Ishikawa (cell line): ENCODE data around the gene HYAL1.

Experiments
- CEBPB ChIP-seq: IDR thresholded peaks from 2 replicates; pipeline ENCODE4 v1.6.1; 2012
- CREB1 ChIP-seq: IDR thresholded peaks from 2 replicates; pipeline ENCODE4 v1.6.1; 2012; ENCODE audit warnings: low read depth
- EGR1 ChIP-seq: IDR thresholded peaks from 2 replicates; pipeline ENCODE4 v1.6.1; 2012
- EP300 ChIP-seq: IDR thresholded peaks from 2 replicates; pipeline ENCODE4 v1.6.1; 2012; ENCODE audit warnings: borderline replicate concordance
- MAX ChIP-seq: IDR thresholded peaks from 2 replicates; pipeline ENCODE4 v1.6.1; 2012
- RAD21 ChIP-seq: IDR thresholded peaks from 2 replicates; pipeline ENCODE4 v1.6.1; 2012; ENCODE audit warnings: low read depth
- REST ChIP-seq: IDR thresholded peaks from 2 replicates; pipeline ENCODE4 v1.6.1; 2012; ENCODE audit warnings: low read depth, mild to moderate bottlenecking
- TAF1 ChIP-seq: IDR thresholded peaks from 2 replicates; pipeline ENCODE4 v1.6.1; 2012; ENCODE audit warnings: low read depth, mild to moderate bottlenecking
- TCF12 ChIP-seq: IDR thresholded peaks from 2 replicates; pipeline ENCODE4 v1.6.1; 2012; ENCODE audit warnings: low read depth
- YY1 ChIP-seq: IDR thresholded peaks from 2 replicates; pipeline ENCODE4 v1.6.1; 2012; ENCODE audit warnings: low read depth

DNA sequence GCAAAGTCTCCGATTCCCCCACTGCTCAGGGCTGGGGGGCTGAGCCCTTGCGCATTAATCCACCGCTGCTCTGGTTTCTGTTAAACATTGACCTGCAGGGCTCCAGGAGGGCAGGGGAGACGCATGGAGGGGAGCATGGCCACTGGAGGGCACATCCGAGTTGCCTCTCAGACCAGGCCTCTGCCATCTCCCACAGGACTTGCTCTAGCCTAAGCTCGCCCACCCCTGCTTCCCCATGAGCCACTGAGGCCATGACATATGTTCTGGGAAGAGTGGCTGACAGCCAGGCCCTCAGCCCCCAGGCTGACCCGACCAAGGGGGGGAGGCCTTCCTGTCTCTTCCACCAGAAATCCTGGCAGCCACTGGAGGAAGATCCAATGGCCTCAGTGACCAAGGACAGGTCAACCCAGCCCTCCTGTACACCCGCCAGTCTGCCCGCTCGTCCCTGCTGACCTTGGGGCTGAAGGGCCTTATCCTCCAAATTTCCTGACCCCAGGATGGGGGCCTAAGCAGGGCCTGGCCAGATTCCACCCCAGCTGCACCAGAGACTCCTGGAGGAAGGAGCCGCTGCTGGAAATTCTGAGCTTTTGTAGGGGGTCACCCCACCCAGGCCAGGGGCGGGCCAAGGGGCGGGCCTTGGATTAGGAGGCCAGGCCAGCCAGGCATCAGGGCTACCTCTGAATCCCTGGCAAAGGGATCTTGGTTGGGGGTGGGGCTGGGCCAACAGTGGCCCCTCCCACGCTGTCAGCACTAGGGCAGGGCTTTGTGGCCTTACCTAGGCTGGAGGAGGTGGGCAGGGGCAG is at the start of gene HYAL1:
- TF ChIP-seq RAD21 (peak; percentile 45), EP300 (no peak), MAX (no peak), TAF1 (no peak), EGR1 (no peak), CREB1 (no peak), REST (no peak), CEBPB (no peak), TCF12 (no peak), YY1 (no peak)
